ENCODE measurements around the gene DYSF. TPM values are rescaled to one million over a fixed set of nuclear protein-coding genes. Genes with fewer than 3 reads are reported as not detected.

DYSF gene
- total and polyA plus RNA-seq, 3 donors from 2014 or later = 6.8 to 10.9 (median 8.9) TPM

DNA sequence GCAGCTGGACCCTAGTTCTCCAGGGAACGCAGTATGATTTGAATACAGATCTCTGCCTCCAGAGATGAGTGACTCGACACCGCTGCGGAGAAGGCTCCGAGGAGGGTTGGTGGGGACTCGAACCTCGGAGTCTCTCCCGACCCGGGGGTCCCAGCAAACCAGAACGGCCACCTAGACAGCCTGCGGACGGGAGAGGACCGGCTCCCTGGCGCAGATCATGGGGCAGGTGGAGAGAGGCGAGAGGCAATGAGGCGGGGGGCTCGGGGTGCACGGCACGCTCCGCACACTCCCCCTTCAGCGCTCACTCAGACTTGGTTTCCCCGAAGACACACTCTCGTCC is 12.6 kb downstream of the DYSF start:
- no peaks in the 10 kb centered on the region for H3K4me1 ChIP-seq
- H3K27me3 ChIP-seq = no peaks in the 10 kb centered on the region
- 1 to 8% methylated on average over 14 to 23 of the region's 23 CpGs for WGBS, 2 donors
- no peak for DNase-seq
- no peaks in the 10 kb centered on the region for H3K9me3 ChIP-seq
- H3K36me3 ChIP-seq (ENCODE audit: low read depth, missing control alignments) = no peaks in the 10 kb centered on the region
- peak overlapping the region; percentile 48 to 60 for H3K4me3 ChIP-seq
- no peak overlapping the region for H3K27ac ChIP-seq
- intact Hi-C loops (cut with DNase I; ENCODE audit: low total_unique reads) = no loop called here
- TF ChIP-seq, protein P1, sequence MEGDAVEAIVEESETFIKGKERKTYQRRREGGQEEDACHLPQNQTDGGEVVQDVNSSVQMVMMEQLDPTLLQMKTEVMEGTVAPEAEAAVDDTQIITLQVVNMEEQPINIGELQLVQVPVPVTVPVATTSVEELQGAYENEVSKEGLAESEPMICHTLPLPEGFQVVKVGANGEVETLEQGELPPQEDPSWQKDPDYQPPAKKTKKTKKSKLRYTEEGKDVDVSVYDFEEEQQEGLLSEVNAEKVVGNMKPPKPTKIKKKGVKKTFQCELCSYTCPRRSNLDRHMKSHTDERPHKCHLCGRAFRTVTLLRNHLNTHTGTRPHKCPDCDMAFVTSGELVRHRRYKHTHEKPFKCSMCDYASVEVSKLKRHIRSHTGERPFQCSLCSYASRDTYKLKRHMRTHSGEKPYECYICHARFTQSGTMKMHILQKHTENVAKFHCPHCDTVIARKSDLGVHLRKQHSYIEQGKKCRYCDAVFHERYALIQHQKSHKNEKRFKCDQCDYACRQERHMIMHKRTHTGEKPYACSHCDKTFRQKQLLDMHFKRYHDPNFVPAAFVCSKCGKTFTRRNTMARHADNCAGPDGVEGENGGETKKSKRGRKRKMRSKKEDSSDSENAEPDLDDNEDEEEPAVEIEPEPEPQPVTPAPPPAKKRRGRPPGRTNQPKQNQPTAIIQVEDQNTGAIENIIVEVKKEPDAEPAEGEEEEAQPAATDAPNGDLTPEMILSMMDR (IDR thresholded peaks at IDR 0.05) = no peak
- no peak for TF ChIP-seq POLR2A (IDR thresholded peaks at IDR 0.05)

- no peaks in the 10 kb centered on the region for H3K27me3 ChIP-seq
- intact Hi-C loops (cut with DNase I; ENCODE audit: low total_unique reads) = no loop called here
- H3K27ac ChIP-seq = no peak overlapping the region
- peak overlapping the region; percentile 48 to 60 for H3K4me3 ChIP-seq
- H3K9me3 ChIP-seq = no peaks in the 10 kb centered on the region
- no peaks in the 10 kb centered on the region for H3K36me3 ChIP-seq (ENCODE audit: low read depth, missing control alignments)
- H3K4me1 ChIP-seq = no peaks in the 10 kb centered on the region
- DNase-seq = no peak
- TF ChIP-seq, protein P1 (IDR thresholded peaks at IDR 0.05) = no peak
- TF ChIP-seq POLR2A (IDR thresholded peaks at IDR 0.05) = no peak
- WGBS, 2 donors = 1 to 2% methylated on average over 22 to 56 of the region's 78 CpGs
Measured at GRCh38 chr2:71466301-71467179, 13.2 kb downstream of the DYSF start.

GRCh38 chr2:71467180-71467815 is 13.9 kb downstream of the DYSF start:
- H3K9me3 ChIP-seq = no peaks in the 10 kb centered on the region
- peak overlapping the region; percentile 48 to 60 for H3K4me3 ChIP-seq
- DNase-seq = no peak
- WGBS, 2 donors = 16 to 20% methylated on average over 7 of the region's 7 CpGs
- intact Hi-C loops (cut with DNase I; ENCODE audit: low total_unique reads) = no loop called here
- no peaks in the 10 kb centered on the region for H3K36me3 ChIP-seq (ENCODE audit: low read depth, missing control alignments)
- TF ChIP-seq POLR2A (IDR thresholded peaks at IDR 0.05) = no peak
- TF ChIP-seq, protein P1 (IDR thresholded peaks at IDR 0.05) = no peak
- H3K27ac ChIP-seq = no peak overlapping the region
- no peaks in the 10 kb centered on the region for H3K4me1 ChIP-seq
- H3K27me3 ChIP-seq = no peaks in the 10 kb centered on the region

DNA sequence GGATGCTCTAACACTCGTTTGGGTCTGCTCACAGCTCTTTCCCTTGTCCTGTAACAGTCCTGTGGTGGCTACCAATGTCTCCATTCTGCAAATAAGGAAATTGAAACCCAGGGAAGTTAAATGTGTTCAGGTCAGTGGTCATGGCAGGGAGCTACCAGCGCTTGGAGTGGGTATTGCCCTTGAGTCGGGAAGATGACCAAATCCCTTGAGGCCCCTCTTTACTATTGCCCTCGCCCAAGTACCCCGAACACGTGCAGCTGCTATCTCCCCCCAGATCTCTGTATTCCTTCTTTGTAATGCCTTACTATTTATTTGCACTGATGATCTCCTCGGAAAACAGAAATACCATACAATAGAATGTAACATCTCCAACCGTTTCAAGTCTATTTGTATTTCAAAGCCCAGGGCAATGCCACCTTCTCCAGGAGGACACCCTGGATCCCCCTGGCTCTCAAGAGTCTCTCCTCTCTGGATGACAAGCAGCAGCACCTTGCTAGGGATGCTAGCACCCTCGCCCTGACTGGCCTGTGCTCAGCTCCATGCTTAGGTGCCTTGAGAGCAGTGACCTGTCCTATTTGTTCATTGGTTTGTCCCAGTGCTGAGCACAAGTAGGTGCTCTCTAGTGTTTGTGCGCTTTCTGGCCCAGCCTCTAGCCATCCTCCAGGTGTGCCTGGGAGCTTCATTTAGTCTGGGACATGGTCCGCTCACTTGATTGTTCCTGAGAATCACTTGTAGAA is 15.1 kb downstream of the DYSF start:
- Histone ChIP-seq H3K36me3 (ENCODE audit: low read depth, missing control alignments) (no peaks in the 10 kb centered on the region), H3K27me3 (no peaks in the 10 kb centered on the region), H3K4me3 (no peak overlapping the region), H3K9me3 (no peaks in the 10 kb centered on the region), H3K27ac (no peak overlapping the region), H3K4me1 (no peaks in the 10 kb centered on the region)
- WGBS, 2 donors = 67 to 82% methylated on average over 10 to 11 of the region's 11 CpGs
- TF ChIP-seq POLR2A (IDR thresholded peaks at IDR 0.05) = no peak
- TF ChIP-seq, protein P1 (IDR thresholded peaks at IDR 0.05) = no peak
- intact Hi-C loops (cut with DNase I; ENCODE audit: low total_unique reads) = no loop called here
- DNase-seq = no peak
